ENCODE results near the gene COLEC12.

COLEC12 gene

GRCh38 chr18:354003-354402 lies 146.5 kb downstream of the COLEC12 start:
- H3K4me3 ChIP-seq (ENCODE audit: low read depth, low read length) = no peak overlapping the region
- DNase-seq (ENCODE audit: low read depth) = no peak
- TF ChIP-seq, protein P1, sequence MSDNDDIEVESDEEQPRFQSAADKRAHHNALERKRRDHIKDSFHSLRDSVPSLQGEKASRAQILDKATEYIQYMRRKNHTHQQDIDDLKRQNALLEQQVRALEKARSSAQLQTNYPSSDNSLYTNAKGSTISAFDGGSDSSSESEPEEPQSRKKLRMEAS (IDR thresholded peaks at IDR 0.05; ENCODE audit: low read depth, low read length) = no peak
- no peak for TF ChIP-seq POLR2A (IDR thresholded peaks at IDR 0.05; ENCODE audit: extremely low read depth, insufficient read length)
- TF ChIP-seq, protein P2, sequence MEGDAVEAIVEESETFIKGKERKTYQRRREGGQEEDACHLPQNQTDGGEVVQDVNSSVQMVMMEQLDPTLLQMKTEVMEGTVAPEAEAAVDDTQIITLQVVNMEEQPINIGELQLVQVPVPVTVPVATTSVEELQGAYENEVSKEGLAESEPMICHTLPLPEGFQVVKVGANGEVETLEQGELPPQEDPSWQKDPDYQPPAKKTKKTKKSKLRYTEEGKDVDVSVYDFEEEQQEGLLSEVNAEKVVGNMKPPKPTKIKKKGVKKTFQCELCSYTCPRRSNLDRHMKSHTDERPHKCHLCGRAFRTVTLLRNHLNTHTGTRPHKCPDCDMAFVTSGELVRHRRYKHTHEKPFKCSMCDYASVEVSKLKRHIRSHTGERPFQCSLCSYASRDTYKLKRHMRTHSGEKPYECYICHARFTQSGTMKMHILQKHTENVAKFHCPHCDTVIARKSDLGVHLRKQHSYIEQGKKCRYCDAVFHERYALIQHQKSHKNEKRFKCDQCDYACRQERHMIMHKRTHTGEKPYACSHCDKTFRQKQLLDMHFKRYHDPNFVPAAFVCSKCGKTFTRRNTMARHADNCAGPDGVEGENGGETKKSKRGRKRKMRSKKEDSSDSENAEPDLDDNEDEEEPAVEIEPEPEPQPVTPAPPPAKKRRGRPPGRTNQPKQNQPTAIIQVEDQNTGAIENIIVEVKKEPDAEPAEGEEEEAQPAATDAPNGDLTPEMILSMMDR (IDR thresholded peaks at IDR 0.05; ENCODE audit: low read depth, low read length) = no peak
- TF ChIP-seq MYC (IDR thresholded peaks at IDR 0.05; ENCODE audit: low read depth, low read length) = no peak

DNA sequence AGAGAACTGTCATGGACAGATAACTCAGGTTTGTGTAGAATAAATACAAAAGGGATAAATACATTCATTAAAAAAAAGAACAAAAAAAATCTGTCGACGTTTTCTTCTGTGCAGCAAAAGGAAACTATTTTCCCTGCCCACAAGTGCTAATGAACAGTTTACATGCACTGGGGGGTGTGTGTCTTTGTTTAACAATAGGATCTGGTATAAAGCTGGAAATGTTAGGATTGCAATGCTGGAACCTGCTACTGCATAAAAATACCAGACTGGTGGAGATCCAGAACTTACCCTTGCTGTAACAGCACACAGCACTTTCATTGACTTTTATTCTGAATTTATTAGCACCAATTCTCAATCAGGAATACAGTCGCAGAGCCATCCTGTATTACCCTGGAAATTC lies 148.1 kb downstream of the COLEC12 start:
- no peak overlapping the region for H3K4me3 ChIP-seq (ENCODE audit: low read depth, low read length)
- DNase-seq (ENCODE audit: low read depth) = no peak
- TF ChIP-seq, protein P2 (IDR thresholded peaks at IDR 0.05; ENCODE audit: low read depth, low read length) = no peak
- TF ChIP-seq MYC (IDR thresholded peaks at IDR 0.05; ENCODE audit: low read depth, low read length) (no peak), POLR2A (IDR thresholded peaks at IDR 0.05; ENCODE audit: extremely low read depth, insufficient read length) (no peak)
- TF ChIP-seq, protein P1 (IDR thresholded peaks at IDR 0.05; ENCODE audit: low read depth, low read length) = no peak

DNA sequence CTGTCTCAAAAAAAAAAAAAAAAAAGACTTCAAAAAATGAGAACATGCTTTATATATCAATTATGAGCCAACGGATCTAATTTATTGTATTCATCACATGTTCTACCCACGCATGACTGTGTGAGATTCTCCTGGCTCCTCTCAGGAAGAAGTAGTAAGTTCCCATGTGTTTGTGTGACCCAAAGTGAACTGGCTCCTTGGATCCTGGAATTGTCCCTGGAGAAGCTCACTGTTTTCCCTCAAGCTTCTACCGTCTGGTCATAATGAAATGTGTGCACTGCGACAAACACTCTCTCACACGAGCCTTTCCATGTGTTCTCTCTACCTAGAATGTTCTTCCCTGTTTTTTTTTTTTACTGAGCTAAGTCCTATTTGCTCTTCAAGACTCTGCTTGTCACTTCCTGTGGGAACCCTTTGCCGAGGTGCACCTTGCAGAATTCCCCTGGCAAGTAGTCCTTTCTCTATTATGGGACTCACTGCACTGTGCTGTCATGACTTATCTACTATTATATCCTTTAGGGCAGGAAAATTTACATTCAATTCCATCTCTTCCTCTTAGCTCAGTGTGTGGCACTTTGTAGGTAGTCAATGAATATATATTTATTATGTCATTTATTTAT lies 149.4 kb downstream of the COLEC12 start:
- DNase-seq (ENCODE audit: low read depth) = no peak
- no peak overlapping the region for H3K4me3 ChIP-seq (ENCODE audit: low read depth, low read length)
- TF ChIP-seq POLR2A (IDR thresholded peaks at IDR 0.05; ENCODE audit: extremely low read depth, insufficient read length) = no peak

DNA sequence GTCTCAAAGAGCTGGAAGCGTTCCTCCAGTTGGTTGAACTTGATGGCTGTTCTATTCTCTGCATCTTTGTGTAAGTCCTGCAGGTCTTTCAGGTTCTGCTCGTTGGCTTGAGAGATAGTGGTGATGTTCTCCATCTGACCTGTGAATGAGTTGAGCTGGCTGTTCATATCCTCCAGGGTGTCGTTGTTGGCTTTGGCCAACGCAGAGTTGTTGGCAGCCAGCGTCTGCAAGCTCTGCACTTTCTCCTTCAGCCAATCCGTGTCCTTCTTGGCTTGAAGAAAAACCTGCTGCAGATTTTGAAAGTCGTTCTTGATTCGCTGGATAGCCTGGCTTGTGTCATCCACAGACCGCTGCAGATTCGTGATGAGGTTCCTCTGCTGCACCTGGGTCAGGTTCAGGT lies 153.9 kb downstream of the COLEC12 start:
- DNase-seq (ENCODE audit: low read depth) = no peak
- TF ChIP-seq MYC (IDR thresholded peaks at IDR 0.05; ENCODE audit: low read depth, low read length) (no peak), POLR2A (IDR thresholded peaks at IDR 0.05; ENCODE audit: extremely low read depth, insufficient read length) (no peak)
- TF ChIP-seq, protein P1 (IDR thresholded peaks at IDR 0.05; ENCODE audit: low read depth, low read length) = no peak
- TF ChIP-seq, protein P2 (IDR thresholded peaks at IDR 0.05; ENCODE audit: low read depth, low read length) = no peak
- no peak overlapping the region for H3K4me3 ChIP-seq (ENCODE audit: low read depth, low read length)

- TF ChIP-seq POLR2A (IDR thresholded peaks at IDR 0.05; ENCODE audit: extremely low read depth, insufficient read length) (no peak), MYC (IDR thresholded peaks at IDR 0.05; ENCODE audit: low read depth, low read length) (no peak)
- TF ChIP-seq, protein P1 (IDR thresholded peaks at IDR 0.05; ENCODE audit: low read depth, low read length) = no peak
- TF ChIP-seq, protein P2 (IDR thresholded peaks at IDR 0.05; ENCODE audit: low read depth, low read length) = no peak
- no peak overlapping the region for H3K4me3 ChIP-seq (ENCODE audit: low read depth, low read length)
These were observed 159.4 kb downstream of the COLEC12 start for GRCh38 chr18:341102-341501.

GRCh38 chr18:340044-340443 lies 160.5 kb downstream of the COLEC12 start:
- TF ChIP-seq MYC (IDR thresholded peaks at IDR 0.05; ENCODE audit: low read depth, low read length) (no peak), POLR2A (IDR thresholded peaks at IDR 0.05; ENCODE audit: extremely low read depth, insufficient read length) (no peak)
- TF ChIP-seq, protein P1 (IDR thresholded peaks at IDR 0.05; ENCODE audit: low read depth, low read length) = no peak
- TF ChIP-seq, protein P2 (IDR thresholded peaks at IDR 0.05; ENCODE audit: low read depth, low read length) = no peak
- H3K4me3 ChIP-seq (ENCODE audit: low read depth, low read length) = no peak overlapping the region
- no peak for DNase-seq (ENCODE audit: low read depth)

More at GRCh38 chr18:341102-341501, 159.4 kb downstream of the COLEC12 start:
- DNase-seq (ENCODE audit: low read depth) = no peak
